Measurements from ENCODE around the gene PACRG.

DNA sequence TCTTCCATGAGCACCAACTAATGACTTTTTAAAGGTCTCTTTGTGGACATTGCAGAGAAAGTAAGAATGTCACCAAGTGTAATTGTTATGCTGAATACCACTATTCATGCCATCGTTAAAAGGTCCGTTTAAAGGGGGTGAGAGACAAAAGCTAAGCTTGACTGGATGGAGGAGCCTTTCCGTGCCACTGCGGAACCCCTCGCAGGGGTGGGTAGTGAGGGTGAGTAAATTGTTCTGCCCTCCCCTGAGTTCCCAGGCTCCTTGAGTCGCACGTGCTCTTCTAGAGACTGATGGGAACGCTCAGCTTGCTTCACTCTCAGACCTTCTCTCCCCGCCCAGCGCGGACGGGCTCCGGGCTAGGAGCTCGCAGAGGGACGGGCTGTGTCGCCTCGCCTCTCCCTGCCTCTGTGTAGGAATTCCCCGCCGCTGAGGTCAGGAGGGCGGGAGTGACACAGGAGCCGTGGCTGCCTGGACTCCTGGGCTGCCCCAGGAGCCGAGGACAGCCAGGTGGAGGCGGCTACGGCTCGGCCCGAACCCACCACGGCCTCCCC lies 371.9 kb downstream of the PACRG start:
- no peak for TF ChIP-seq MYC (IDR thresholded peaks at IDR 0.05; ENCODE audit: low read depth, low read length)
- TF ChIP-seq, protein P1, sequence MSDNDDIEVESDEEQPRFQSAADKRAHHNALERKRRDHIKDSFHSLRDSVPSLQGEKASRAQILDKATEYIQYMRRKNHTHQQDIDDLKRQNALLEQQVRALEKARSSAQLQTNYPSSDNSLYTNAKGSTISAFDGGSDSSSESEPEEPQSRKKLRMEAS (IDR thresholded peaks at IDR 0.05; ENCODE audit: low read depth, low read length), result no peak
- TF ChIP-seq POLR2A (IDR thresholded peaks at IDR 0.05; ENCODE audit: extremely low read depth, insufficient read length), result no peak
- TF ChIP-seq, protein P2, sequence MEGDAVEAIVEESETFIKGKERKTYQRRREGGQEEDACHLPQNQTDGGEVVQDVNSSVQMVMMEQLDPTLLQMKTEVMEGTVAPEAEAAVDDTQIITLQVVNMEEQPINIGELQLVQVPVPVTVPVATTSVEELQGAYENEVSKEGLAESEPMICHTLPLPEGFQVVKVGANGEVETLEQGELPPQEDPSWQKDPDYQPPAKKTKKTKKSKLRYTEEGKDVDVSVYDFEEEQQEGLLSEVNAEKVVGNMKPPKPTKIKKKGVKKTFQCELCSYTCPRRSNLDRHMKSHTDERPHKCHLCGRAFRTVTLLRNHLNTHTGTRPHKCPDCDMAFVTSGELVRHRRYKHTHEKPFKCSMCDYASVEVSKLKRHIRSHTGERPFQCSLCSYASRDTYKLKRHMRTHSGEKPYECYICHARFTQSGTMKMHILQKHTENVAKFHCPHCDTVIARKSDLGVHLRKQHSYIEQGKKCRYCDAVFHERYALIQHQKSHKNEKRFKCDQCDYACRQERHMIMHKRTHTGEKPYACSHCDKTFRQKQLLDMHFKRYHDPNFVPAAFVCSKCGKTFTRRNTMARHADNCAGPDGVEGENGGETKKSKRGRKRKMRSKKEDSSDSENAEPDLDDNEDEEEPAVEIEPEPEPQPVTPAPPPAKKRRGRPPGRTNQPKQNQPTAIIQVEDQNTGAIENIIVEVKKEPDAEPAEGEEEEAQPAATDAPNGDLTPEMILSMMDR (IDR thresholded peaks at IDR 0.05; ENCODE audit: low read depth, low read length), result no peak

Data from NB4 (cell line).